GM19239 (cell line): ENCODE data around the gene LGR4.

Experiments
- DNase-seq: peaks from one replicate; pipeline ENCODE4 v3.0.0; 2011; ENCODE audit warnings: low spot score; ENCODE audit not compliant: insufficient read length
- FAIRE-seq: peaks from 2 replicates; lab custom pipeline; 2011; peaks lifted over from hg19 to GRCh38; lab: Jason Lieb, UNC

LGR4 gene

GRCh38 chr11:27437829-27438594 is 34.6 kb downstream of the LGR4 start:
- FAIRE-seq (no peak), DNase-seq (no peak)

- DNase-seq, result no peak
- no peak for FAIRE-seq
Observed at GRCh38 chr11:27436916-27437315, 35.7 kb downstream of the LGR4 start.

- DNase-seq (no peak), FAIRE-seq (no peak)
Observed at GRCh38 chr11:27433742-27434141, 38.8 kb downstream of the LGR4 start.

GRCh38 chr11:27431808-27432207 is 40.8 kb downstream of the LGR4 start:
- DNase-seq (no peak), FAIRE-seq (no peak)

- FAIRE-seq (no peak), DNase-seq (no peak)
Observed at GRCh38 chr11:27429761-27430393, 42.7 kb downstream of the LGR4 start.

GRCh38 chr11:27427183-27427980 is 45.2 kb downstream of the LGR4 start:
- DNase-seq (no peak), FAIRE-seq (no peak)

GRCh38 chr11:27425814-27426213 is 46.8 kb downstream of the LGR4 start:
- no peak for FAIRE-seq
- no peak for DNase-seq

- DNase-seq (no peak), FAIRE-seq (no peak)
Observed at GRCh38 chr11:27423125-27423524, 49.5 kb downstream of the LGR4 start.

GRCh38 chr11:27421819-27422494 is 50.6 kb downstream of the LGR4 start:
- no peak for DNase-seq
- no peak for FAIRE-seq

GRCh38 chr11:27420722-27421572 is 51.6 kb downstream of the LGR4 start:
- FAIRE-seq, result no peak
- DNase-seq, result no peak

- DNase-seq, result no peak
- FAIRE-seq, result no peak
Observed at GRCh38 chr11:27420217-27420616, 52.4 kb downstream of the LGR4 start.

GRCh38 chr11:27418356-27418755 is 54.2 kb downstream of the LGR4 start:
- no peak for FAIRE-seq

GRCh38 chr11:27416568-27417176 is 55.9 kb downstream of the LGR4 start:
- DNase-seq (no peak), FAIRE-seq (no peak)

More at GRCh38 chr11:27418356-27418755, 54.2 kb downstream of the LGR4 start:
- no peak for DNase-seq

GRCh38 chr11:27414644-27415043 is 57.9 kb downstream of the LGR4 start:
- FAIRE-seq, result no peak

GRCh38 chr11:27413218-27413617 is 59.4 kb downstream of the LGR4 start:
- FAIRE-seq (no peak), DNase-seq (no peak)

More at GRCh38 chr11:27414644-27415043, 57.9 kb downstream of the LGR4 start:
- DNase-seq, result no peak

- FAIRE-seq, result no peak
- no peak for DNase-seq
Observed at GRCh38 chr11:27412192-27412691, 60.3 kb downstream of the LGR4 start.

GRCh38 chr11:27411328-27411727 is 61.3 kb downstream of the LGR4 start:
- FAIRE-seq (no peak), DNase-seq (no peak)

- FAIRE-seq, result no peak
- no peak for DNase-seq
Observed at GRCh38 chr11:27410272-27410671, 62.3 kb downstream of the LGR4 start.

GRCh38 chr11:27409742-27410141 is 62.8 kb downstream of the LGR4 start:
- DNase-seq (no peak), FAIRE-seq (no peak)
